ENCODE measurements around the gene PAQR7. TPM values are rescaled to one million over a fixed set of nuclear protein-coding genes. Genes with fewer than 3 reads are reported as not detected.

PAQR7 gene
- total RNA-seq, 1 donor from 2014 or later: 11.9 TPM

GRCh38 chr1:25861316-25862286, 13.9 kb downstream of the PAQR7 start:
- no peaks in the 10 kb centered on the region for H3K27me3 ChIP-seq (ENCODE audit: control insufficient read depth, insufficient read depth, low read length)
- no peak overlapping the region for H3K4me3 ChIP-seq (ENCODE audit: low read depth, low read length)
- no peaks in the 10 kb centered on the region for H3K36me3 ChIP-seq (ENCODE audit: control insufficient read depth, insufficient read depth, low read length)
- TF ChIP-seq CTCF (IDR thresholded peaks at IDR 0.05; ENCODE audit: insufficient read depth, low read length, poor library complexity, severe bottlenecking): no peak
- DNase-seq (ENCODE audit: low read depth): no peak

GRCh38 chr1:25858906-25859789, 16.4 kb downstream of the PAQR7 start, which contains the start of gene AUNIP:
AUNIP (minus strand) TSS chr1:25859457; CDS start chr1:25859357, 100 bp downstream.
- peak within 1 kb of the TSS; percentile 66 for H3K4me3 ChIP-seq (ENCODE audit: low read depth, low read length)
- no peak for TF ChIP-seq CTCF (IDR thresholded peaks at IDR 0.05; ENCODE audit: insufficient read depth, low read length, poor library complexity, severe bottlenecking)
- H3K36me3 ChIP-seq (ENCODE audit: control insufficient read depth, insufficient read depth, low read length): no peaks in the 10 kb centered on the region
- H3K27me3 ChIP-seq (ENCODE audit: control insufficient read depth, insufficient read depth, low read length): no peaks in the 10 kb centered on the region
- DNase-seq (ENCODE audit: low read depth): no peak

- no peaks in the 10 kb centered on the region for H3K36me3 ChIP-seq (ENCODE audit: control insufficient read depth, insufficient read depth, low read length)
- H3K27me3 ChIP-seq (ENCODE audit: control insufficient read depth, insufficient read depth, low read length): no peaks in the 10 kb centered on the region
- DNase-seq (ENCODE audit: low read depth): no peak
- no peak for TF ChIP-seq CTCF (IDR thresholded peaks at IDR 0.05; ENCODE audit: insufficient read depth, low read length, poor library complexity, severe bottlenecking)
- peak overlapping the region; percentile 66 for H3K4me3 ChIP-seq (ENCODE audit: low read depth, low read length)
These were observed 17.0 kb downstream of the PAQR7 start for GRCh38 chr1:25858494-25858893.

- no peak for TF ChIP-seq CTCF (IDR thresholded peaks at IDR 0.05; ENCODE audit: insufficient read depth, low read length, poor library complexity, severe bottlenecking)
- DNase-seq (ENCODE audit: low read depth): no peak
- H3K36me3 ChIP-seq (ENCODE audit: control insufficient read depth, insufficient read depth, low read length): no peaks in the 10 kb centered on the region
- H3K27me3 ChIP-seq (ENCODE audit: control insufficient read depth, insufficient read depth, low read length): no peaks in the 10 kb centered on the region
- H3K4me3 ChIP-seq (ENCODE audit: low read depth, low read length): no peak overlapping the region
These were observed 18.7 kb downstream of the PAQR7 start for GRCh38 chr1:25856856-25857255.

GRCh38 chr1:25854554-25854953, 21.0 kb downstream of the PAQR7 start:
- no peak for TF ChIP-seq CTCF (IDR thresholded peaks at IDR 0.05; ENCODE audit: insufficient read depth, low read length, poor library complexity, severe bottlenecking)
- H3K27me3 ChIP-seq (ENCODE audit: control insufficient read depth, insufficient read depth, low read length): no peaks in the 10 kb centered on the region
- no peak overlapping the region for H3K4me3 ChIP-seq (ENCODE audit: low read depth, low read length)
- H3K36me3 ChIP-seq (ENCODE audit: control insufficient read depth, insufficient read depth, low read length): no peaks in the 10 kb centered on the region
- DNase-seq (ENCODE audit: low read depth): no peak
